Coronary artery (tissue), 2 donors: ENCODE results near the gene SRGN.
A peak's percentile ranks its signal among the peaks of the same experiment; 100 is the strongest.

Experiments used
- DNase-seq: peaks from one replicate; pipeline ENCODE4 v3.0.0-alpha.2; 2017; ENCODE audit warnings: low spot score
- H3K27ac ChIP-seq, 2 donors: fragments of 200-600 bp; sonication (generic); one replicate each; pipeline ENCODE4 v1.5.1; 2016 to 2019
- H3K4me3 ChIP-seq: fragments of 200-600 bp; sonication (generic); 2 replicates; pipeline ENCODE4 v1.5.1; 2016; ENCODE audit warnings: mild to moderate bottlenecking, moderate library complexity
- CTCF ChIP-seq: fragments of 200-600 bp; sonication (generic); IDR thresholded peaks from one replicate; pipeline ENCODE4 v1.5.1; 2019; ENCODE audit warnings: antibody characterized with exemption

SRGN gene

GRCh38 chr10:69090685-69091084 lies 2.8 kb downstream of the SRGN start:
- peak overlapping the region; percentile 71 to 75 for H3K27ac ChIP-seq
- DNase-seq = no peak
- peak overlapping the region; percentile 68 for H3K4me3 ChIP-seq
- no peak for TF ChIP-seq CTCF

GRCh38 chr10:69091143-69091651 lies 3.3 kb downstream of the SRGN start:
- Histone ChIP-seq H3K27ac (peak overlapping the region; percentile 71 to 75), H3K4me3 (peak overlapping the region; percentile 68)
- DNase-seq = no peak
- no peak for TF ChIP-seq CTCF

- no peak for TF ChIP-seq CTCF
- Histone ChIP-seq H3K4me3 (no peak overlapping the region), H3K27ac (no peak overlapping the region)
- no peak for DNase-seq
These were observed 5.3 kb downstream of the SRGN start for GRCh38 chr10:69092959-69093850.

- Histone ChIP-seq H3K27ac (no peak overlapping the region), H3K4me3 (no peak overlapping the region)
- no peak for DNase-seq
- TF ChIP-seq CTCF = no peak
These were observed 6.0 kb downstream of the SRGN start for GRCh38 chr10:69093933-69094332.

- Histone ChIP-seq H3K27ac (no peak overlapping the region), H3K4me3 (no peak overlapping the region)
- no peak for TF ChIP-seq CTCF
- no peak for DNase-seq
These were observed 8.1 kb downstream of the SRGN start for GRCh38 chr10:69096045-69096444.

- Histone ChIP-seq H3K27ac (no peak overlapping the region), H3K4me3 (no peak overlapping the region)
- TF ChIP-seq CTCF = no peak
- no peak for DNase-seq
These were observed 9.8 kb downstream of the SRGN start for GRCh38 chr10:69097729-69098128.
